AG09319 (cell line): Measurements from ENCODE around the gene PDZD4.

Experiments
- DNase-seq: peaks from one replicate; pipeline ENCODE4 v3.0.0-alpha.2; 2010; ENCODE audit warnings: low read depth; ENCODE audit errors: extremely low read depth
- CTCF ChIP-seq: IDR thresholded peaks from 2 replicates; pipeline ENCODE4 v1.5.1; 2011; ENCODE audit warnings: low read depth, mild to moderate bottlenecking, inconsistent platforms, low read length, moderate library complexity

The PDZD4 gene

GRCh38 chrX:153866302-153867019 is 36.1 kb upstream of the PDZD4 start:
- no peak for TF ChIP-seq CTCF
- no peak for DNase-seq

GRCh38 chrX:153865685-153866084 is 35.3 kb upstream of the PDZD4 start:
- DNase-seq, result no peak
- no peak for TF ChIP-seq CTCF

- no peak for TF ChIP-seq CTCF
- DNase-seq, result no peak
These were observed 34.9 kb upstream of the PDZD4 start for GRCh38 chrX:153865321-153865580.

- DNase-seq, result no peak
- TF ChIP-seq CTCF, result no peak
These were observed 34.4 kb upstream of the PDZD4 start for GRCh38 chrX:153864561-153865320.

- no peak for DNase-seq
These were observed 33.8 kb upstream of the PDZD4 start for GRCh38 chrX:153864101-153864500.

GRCh38 chrX:153863251-153863991 is 33.1 kb upstream of the PDZD4 start:
- no peak for DNase-seq
- TF ChIP-seq CTCF, result no peak

More at GRCh38 chrX:153864101-153864500, 33.8 kb upstream of the PDZD4 start:
- TF ChIP-seq CTCF, result no peak
